ENCODE results near the gene PLIN4. TPM values are rescaled to one million over a fixed set of nuclear protein-coding genes. Genes with fewer than 3 reads are reported as not detected.
"Not testable (repeated sequence)": the region's sequence is repeated elsewhere in the genome, so short reads cannot be mapped to it uniquely, and the experiment has no call there.

PLIN4 gene
- total RNA-seq, 2 donors from 2014 or later, result 3.4 to 7.1 TPM

- no peak for TF ChIP-seq CTCF (IDR thresholded peaks at IDR 0.05)
- Histone ChIP-seq H3K27ac (no peak overlapping the region), H3K4me3 (no peak overlapping the region), H3K4me1 (ENCODE audit: control insufficient read depth in 1 of 2, low read depth in 2 of 2) (peaks cover 0 to 11% of the 10 kb centered on the region in 2 donors), H3K9me3 (no peaks in the 10 kb centered on the region), H3K36me3 (no peaks in the 10 kb centered on the region), H3K27me3 (replicated peaks; ENCODE audit: insufficient read depth) (no peaks in the 10 kb centered on the region)
- ATAC-seq (ENCODE audit: insufficient number of reproducible peaks, low FRiP score, low read depth), result no peak
- no peak for DNase-seq (ENCODE audit: low spot score)
Observed at GRCh38 chr19:4533334-4533733, 15.0 kb upstream of the PLIN4 start.

GRCh38 chr19:4531562-4532165 lies 13.4 kb upstream of the PLIN4 start:
- no peak for ATAC-seq (ENCODE audit: insufficient number of reproducible peaks, low FRiP score, low read depth)
- no peak for DNase-seq (ENCODE audit: low spot score)
- Histone ChIP-seq H3K4me3 (no peak overlapping the region), H3K9me3 (no peaks in the 10 kb centered on the region), H3K36me3 (no peaks in the 10 kb centered on the region), H3K27me3 (replicated peaks; ENCODE audit: insufficient read depth) (no peaks in the 10 kb centered on the region), H3K27ac (no peak overlapping the region), H3K4me1 (ENCODE audit: control insufficient read depth in 1 of 2, low read depth in 2 of 2) (peaks cover 0 to 11% of the 10 kb centered on the region in 2 donors)
- no peak for TF ChIP-seq CTCF (IDR thresholded peaks at IDR 0.05)

GRCh38 chr19:4529924-4530522 lies 11.7 kb upstream of the PLIN4 start:
- Histone ChIP-seq H3K4me1 (ENCODE audit: control insufficient read depth in 1 of 2, low read depth in 2 of 2) (peaks cover 0 to 4% of the 10 kb centered on the region in 2 donors), H3K27me3 (replicated peaks; ENCODE audit: insufficient read depth) (no peaks in the 10 kb centered on the region), H3K36me3 (no peaks in the 10 kb centered on the region), H3K27ac (no peak overlapping the region), H3K4me3 (no peak overlapping the region), H3K9me3 (no peaks in the 10 kb centered on the region)
- no peak for TF ChIP-seq CTCF (IDR thresholded peaks at IDR 0.05)
- DNase-seq (ENCODE audit: low spot score) (no peak), ATAC-seq (ENCODE audit: insufficient number of reproducible peaks, low FRiP score, low read depth) (no peak)

- TF ChIP-seq CTCF (IDR thresholded peaks at IDR 0.05), result no peak
- no peak overlapping the region for H3K27ac ChIP-seq
- DNase-seq (ENCODE audit: low spot score) (no peak), ATAC-seq (ENCODE audit: insufficient number of reproducible peaks, low FRiP score, low read depth) (no peak)
- no peaks in the 10 kb centered on the region for H3K4me1 ChIP-seq (ENCODE audit: control insufficient read depth in 1 of 2, low read depth in 2 of 2)
- no peak overlapping the region for H3K4me3 ChIP-seq
- H3K27me3 ChIP-seq (replicated peaks; ENCODE audit: insufficient read depth), result no peaks in the 10 kb centered on the region
- H3K36me3 ChIP-seq, result no peaks in the 10 kb centered on the region
- H3K9me3 ChIP-seq, result no peaks in the 10 kb centered on the region
Observed at GRCh38 chr19:4528843-4529242, 10.6 kb upstream of the PLIN4 start.

GRCh38 chr19:4527377-4527776 lies 9.1 kb upstream of the PLIN4 start:
- not testable (repeated sequence) for ATAC-seq (ENCODE audit: insufficient number of reproducible peaks, low FRiP score, low read depth); H3K27me3 ChIP-seq (replicated peaks; ENCODE audit: insufficient read depth); H3K27ac ChIP-seq; H3K9me3 ChIP-seq; H3K4me1 ChIP-seq (ENCODE audit: control insufficient read depth in 1 of 2, low read depth in 2 of 2); DNase-seq (ENCODE audit: low spot score); H3K36me3 ChIP-seq; H3K4me3 ChIP-seq

All from thoracic aorta (tissue), 2 donors.